WI38 (cell line): ENCODE data around the gene NSD1.

Source experiments
- H3K4me3 ChIP-seq: 2 replicates; pipeline ENCODE4 v1.5.1; 2011; ENCODE audit warnings: low read depth, mild to moderate bottlenecking, control low read depth, low read length
- CTCF ChIP-seq: IDR thresholded peaks from 2 replicates; pipeline ENCODE4 v1.5.1; 2012; ENCODE audit warnings: low read depth, mild to moderate bottlenecking, control low read depth, low read length

Gene NSD1

DNA sequence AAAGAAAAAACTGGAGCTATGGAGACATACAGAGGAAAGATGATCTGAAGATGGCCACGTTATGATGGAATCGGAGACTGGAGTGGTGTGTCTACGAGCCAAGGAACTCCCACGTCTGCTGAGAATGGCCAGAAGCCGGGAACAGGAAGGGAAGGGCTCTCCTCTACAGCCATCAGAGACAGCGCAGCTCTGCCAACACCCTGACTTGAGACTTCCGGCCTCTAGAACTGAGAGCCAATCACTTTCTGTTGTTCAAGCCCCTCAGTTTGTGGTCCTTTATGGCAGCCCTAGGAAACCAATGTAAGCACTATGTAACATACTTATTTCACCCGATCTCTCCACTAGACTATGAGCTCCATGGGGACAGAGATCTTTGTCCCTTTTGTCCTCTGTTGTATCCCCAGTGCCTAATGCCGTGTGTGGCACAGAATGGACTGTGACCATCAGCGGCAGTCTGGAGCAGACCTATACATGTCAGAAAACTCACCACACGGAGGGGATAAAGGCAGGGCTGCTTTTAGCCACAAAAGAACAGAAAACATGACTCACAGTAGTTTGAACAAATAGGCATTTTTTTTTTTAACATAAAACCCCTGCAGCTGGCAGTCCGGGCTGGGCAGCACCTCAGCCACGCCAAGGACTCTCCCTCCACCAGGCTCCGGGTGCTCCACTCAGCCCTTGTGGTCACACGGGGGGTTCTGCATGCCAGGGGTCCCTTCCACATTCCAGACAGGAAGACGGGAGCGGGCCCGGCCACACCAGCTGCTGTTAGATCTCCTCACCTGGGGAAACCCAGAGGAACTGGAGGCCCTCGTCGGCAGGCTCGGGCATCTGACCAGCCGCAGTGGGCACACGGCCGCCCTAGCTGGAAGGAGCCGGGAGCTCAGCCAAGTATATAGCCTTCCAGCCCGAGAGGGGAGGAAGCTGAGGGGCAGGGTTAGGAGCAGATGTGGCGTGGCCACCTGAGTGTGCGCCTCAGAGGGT is 194.3 kb downstream of the NSD1 start:
- H3K4me3 ChIP-seq = no peak overlapping the region
- no peak for TF ChIP-seq CTCF

DNA sequence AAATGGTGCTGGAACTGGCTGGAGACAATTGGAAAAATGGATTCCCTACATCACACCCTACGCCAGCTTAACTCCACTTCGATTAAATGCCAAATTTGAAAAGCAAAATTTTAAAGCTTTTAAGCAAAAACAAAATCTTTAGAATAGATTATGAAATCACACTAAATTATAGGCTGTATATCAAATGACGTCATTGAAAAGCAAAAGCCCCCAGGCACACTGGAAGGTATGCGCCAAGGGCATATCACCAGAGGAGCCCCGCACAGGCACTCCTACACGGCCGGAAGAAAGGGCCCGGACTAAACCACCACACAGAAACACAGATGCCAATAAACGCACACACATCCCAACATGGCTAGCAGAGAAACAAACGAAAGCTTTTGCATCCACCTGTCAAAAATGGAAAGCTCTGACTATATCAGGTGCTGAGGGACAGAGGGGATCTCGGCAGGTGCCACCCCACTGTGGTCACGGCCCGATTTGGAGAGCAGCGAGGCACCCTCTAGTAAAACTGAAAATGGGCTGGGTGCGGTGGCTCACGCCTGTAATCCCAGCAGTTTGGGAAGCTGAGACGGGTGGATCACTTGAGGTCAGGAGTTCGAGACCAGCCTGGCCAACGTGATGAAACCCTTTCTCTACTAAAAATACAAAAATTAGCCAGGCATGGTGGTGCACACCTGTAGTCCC is 195.1 kb downstream of the NSD1 start:
- H3K4me3 ChIP-seq = no peak overlapping the region
- TF ChIP-seq CTCF = no peak

GRCh38 chr5:177329883-177330282 is 196.3 kb downstream of the NSD1 start:
- no peak for TF ChIP-seq CTCF

GRCh38 chr5:177330991-177331842 is 197.6 kb downstream of the NSD1 start:
- TF ChIP-seq CTCF = no peak
- H3K4me3 ChIP-seq = no peak overlapping the region

More at GRCh38 chr5:177329883-177330282, 196.3 kb downstream of the NSD1 start:
- H3K4me3 ChIP-seq = no peak overlapping the region

- no peak for TF ChIP-seq CTCF
- no peak overlapping the region for H3K4me3 ChIP-seq
Observed at GRCh38 chr5:177332031-177332895, 198.7 kb downstream of the NSD1 start.

DNA sequence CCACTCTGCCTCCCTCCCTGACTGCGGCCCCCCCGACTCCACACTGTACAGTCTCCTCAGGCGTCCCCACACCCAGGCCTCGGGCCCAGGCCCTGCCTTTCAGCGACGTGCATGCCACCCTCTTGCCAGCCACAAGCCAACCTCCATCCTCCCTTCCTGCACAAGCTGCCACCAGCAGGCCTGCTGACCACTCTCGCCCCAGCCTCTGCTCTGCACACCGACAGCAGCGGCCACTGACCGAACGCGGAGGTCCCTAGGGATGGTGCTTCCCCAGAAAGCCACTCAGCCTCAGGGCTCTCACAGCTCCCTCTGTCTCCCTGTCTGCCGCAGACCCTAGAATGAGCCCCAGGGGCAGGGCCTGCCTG is 199.3 kb downstream of the NSD1 start:
- TF ChIP-seq CTCF = no peak
- H3K4me3 ChIP-seq = no peak overlapping the region
